DND-41 (cell line): ENCODE results near the gene KANSL1.

Experiments
- CTCF ChIP-seq: IDR thresholded peaks from 2 replicates; pipeline ENCODE4 v1.5.1; 2012; ENCODE audit warnings: borderline replicate concordance, low read length, moderate library complexity, mild to moderate bottlenecking; ENCODE audit not compliant: poor library complexity, severe bottlenecking; ENCODE audit errors: extremely low read depth
- EZH2 ChIP-seq: IDR thresholded peaks from 3 replicates; pipeline ENCODE4 v1.6.1; 2012; ENCODE audit warnings: borderline replicate concordance, low read depth, mild to moderate bottlenecking, moderate library complexity, low read length, inconsistent platforms; ENCODE audit not compliant: severe bottlenecking

GRCh38 chr17:46000292-46000691, 192.9 kb downstream of the KANSL1 start:
- TF ChIP-seq CTCF (no peak), EZH2 (no peak)
